Measurements from ENCODE around the gene LEF1.
"Not testable (repeated sequence)": the region's sequence is repeated elsewhere in the genome, so short reads cannot be mapped to it uniquely, and the experiment has no call there.

Gene LEF1

GRCh38 chr4:108055787-108056186, 112.9 kb downstream of the LEF1 start:
- DNase-seq: no peak

- no peak for DNase-seq
Measured at GRCh38 chr4:108054025-108054638, 114.6 kb downstream of the LEF1 start.

- DNase-seq: no peak
Measured at GRCh38 chr4:108053251-108053711, 115.5 kb downstream of the LEF1 start.

- no peak for DNase-seq
Measured at GRCh38 chr4:108052558-108053120, 116.1 kb downstream of the LEF1 start.

- no peak for DNase-seq
Measured at GRCh38 chr4:108051343-108051742, 117.4 kb downstream of the LEF1 start.

GRCh38 chr4:108050166-108051111, 118.3 kb downstream of the LEF1 start:
- DNase-seq: not testable (repeated sequence)

GRCh38 chr4:108049406-108049805, 119.3 kb downstream of the LEF1 start:
- no peak for DNase-seq

- DNase-seq: no peak
Measured at GRCh38 chr4:108048997-108049396, 119.7 kb downstream of the LEF1 start.

GRCh38 chr4:108048157-108048556, 120.6 kb downstream of the LEF1 start:
- DNase-seq: no peak

- no peak for DNase-seq
Measured at GRCh38 chr4:108047199-108047598, 121.5 kb downstream of the LEF1 start.

- no peak for DNase-seq
Measured at GRCh38 chr4:108045687-108046024, 123.1 kb downstream of the LEF1 start.

- no peak for DNase-seq
Measured at GRCh38 chr4:108044951-108045686, 123.6 kb downstream of the LEF1 start.

- no peak for DNase-seq
Measured at GRCh38 chr4:108043526-108043925, 125.2 kb downstream of the LEF1 start.

GRCh38 chr4:108042927-108043326, 125.8 kb downstream of the LEF1 start:
- no peak for DNase-seq

GRCh38 chr4:108037884-108038283, 130.8 kb downstream of the LEF1 start:
- DNase-seq: no peak

GRCh38 chr4:108036213-108036612, 132.5 kb downstream of the LEF1 start:
- peak; percentile 12 for DNase-seq

- DNase-seq: no peak
Measured at GRCh38 chr4:108035691-108036090, 133.0 kb downstream of the LEF1 start.

GRCh38 chr4:108034565-108034964, 134.2 kb downstream of the LEF1 start:
- DNase-seq: no peak

- DNase-seq: no peak
Measured at GRCh38 chr4:108033348-108033747, 135.4 kb downstream of the LEF1 start.

- no peak for DNase-seq
Measured at GRCh38 chr4:108031427-108032083, 137.2 kb downstream of the LEF1 start.

- peak; percentile 42 for DNase-seq
Measured at GRCh38 chr4:108030332-108030731, 138.4 kb downstream of the LEF1 start.

GRCh38 chr4:108029731-108030130, 139.0 kb downstream of the LEF1 start:
- no peak for DNase-seq

Data from T-helper 9 cell (primary cell).